NCI-H2171 treated with DMSO at 0.1 percent for 48 hours (cell line): ENCODE results near the gene GSK3A.

ENCODE experiments used
- DNase-seq: peaks from one replicate; lab custom pipeline; 2025; lab: John Stamatoyannopoulos, UW

GSK3A gene

DNA sequence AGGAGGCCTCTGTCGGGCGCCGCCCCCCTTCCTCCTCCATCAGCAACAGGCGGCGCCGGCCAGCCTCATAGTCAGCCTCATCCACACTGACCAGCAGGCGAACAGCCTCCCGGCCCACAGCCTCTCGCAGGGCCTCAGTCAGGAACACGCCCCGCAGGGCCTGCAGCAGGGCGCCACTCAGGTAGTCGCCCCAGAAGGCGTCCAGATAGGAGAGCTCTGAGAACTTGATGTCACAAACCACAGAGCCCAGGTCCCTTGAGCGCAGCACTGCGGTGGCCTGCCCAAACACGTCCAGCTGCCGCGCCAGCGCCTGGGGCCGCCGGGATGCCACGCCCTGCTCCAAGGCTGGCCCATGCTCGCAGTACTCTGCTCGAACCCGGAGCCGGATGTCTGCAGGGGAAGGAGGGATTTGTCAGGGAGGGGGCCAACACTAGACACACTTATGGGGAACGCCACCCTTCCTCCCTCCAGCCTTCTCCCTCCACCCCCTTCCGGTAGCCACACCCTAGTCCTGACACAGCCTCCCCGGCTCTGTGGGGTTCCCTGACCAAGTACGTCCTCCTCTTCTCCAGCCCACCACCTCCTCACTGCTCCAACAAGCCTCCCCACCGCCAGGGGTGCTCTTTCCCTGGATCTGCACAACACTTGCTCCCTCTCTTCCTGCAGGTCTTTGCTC, 42.8 kb downstream of the GSK3A start:
- DNase-seq = peak; percentile 70

DNA sequence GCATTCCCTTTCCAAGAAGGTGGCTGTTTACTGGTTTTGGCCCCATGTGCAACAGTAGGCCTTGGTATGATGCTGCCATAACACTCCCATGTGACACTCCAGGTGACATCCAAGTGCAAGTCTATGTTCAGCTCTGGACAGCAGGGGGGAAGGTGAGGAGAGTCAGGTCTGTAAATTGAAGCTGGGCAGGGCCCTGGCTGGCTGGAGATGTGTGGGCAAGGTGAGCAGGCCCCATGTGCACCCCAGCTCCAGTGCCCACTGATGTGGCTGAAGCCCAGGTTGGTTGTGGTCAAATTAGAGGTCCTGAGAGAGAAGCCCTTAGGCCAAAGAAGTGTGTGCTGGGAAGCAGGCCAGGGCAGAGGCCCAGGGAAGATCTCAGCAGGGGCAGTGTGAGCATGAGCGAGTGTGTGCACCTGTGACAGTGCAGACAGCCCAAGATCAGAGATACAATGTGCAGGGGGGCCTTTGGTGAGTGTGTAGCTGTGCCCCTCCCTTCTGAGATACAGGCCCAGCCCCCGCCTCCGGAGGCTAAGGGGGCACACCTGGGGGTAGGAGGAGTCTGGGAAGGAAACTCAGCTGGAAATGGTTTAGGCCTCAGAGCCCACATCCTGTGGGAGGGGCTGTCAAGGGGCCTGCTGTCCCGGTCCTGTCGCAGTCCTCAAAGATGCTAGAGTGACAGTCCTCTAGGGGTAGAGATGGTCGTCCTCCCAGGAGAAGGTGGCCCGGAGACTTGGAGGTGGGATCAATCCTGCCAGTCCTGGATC, 43.5 kb downstream of the GSK3A start:
- no peak for DNase-seq

DNA sequence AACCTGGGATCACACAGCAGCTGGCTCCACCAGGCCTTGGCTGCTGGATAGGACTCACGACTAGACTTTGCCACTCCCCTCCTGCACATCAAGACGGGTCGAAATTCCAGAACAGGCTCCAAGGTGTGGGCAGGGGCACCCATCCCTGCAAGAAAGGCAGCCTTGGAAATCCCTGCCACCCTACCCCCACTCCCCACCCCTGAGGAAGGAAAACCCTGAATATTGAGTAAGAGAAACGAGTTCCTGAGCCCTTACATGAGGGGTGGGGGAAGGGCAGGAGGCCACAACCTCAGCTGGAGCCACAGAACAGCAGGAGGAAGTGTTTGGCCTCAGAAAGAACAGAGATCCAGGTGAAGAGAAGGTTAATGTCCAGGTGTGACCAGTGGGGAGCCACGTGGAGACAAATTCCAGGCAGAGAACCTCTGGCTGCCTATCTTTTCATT, 45.0 kb downstream of the GSK3A start:
- no peak for DNase-seq

DNA sequence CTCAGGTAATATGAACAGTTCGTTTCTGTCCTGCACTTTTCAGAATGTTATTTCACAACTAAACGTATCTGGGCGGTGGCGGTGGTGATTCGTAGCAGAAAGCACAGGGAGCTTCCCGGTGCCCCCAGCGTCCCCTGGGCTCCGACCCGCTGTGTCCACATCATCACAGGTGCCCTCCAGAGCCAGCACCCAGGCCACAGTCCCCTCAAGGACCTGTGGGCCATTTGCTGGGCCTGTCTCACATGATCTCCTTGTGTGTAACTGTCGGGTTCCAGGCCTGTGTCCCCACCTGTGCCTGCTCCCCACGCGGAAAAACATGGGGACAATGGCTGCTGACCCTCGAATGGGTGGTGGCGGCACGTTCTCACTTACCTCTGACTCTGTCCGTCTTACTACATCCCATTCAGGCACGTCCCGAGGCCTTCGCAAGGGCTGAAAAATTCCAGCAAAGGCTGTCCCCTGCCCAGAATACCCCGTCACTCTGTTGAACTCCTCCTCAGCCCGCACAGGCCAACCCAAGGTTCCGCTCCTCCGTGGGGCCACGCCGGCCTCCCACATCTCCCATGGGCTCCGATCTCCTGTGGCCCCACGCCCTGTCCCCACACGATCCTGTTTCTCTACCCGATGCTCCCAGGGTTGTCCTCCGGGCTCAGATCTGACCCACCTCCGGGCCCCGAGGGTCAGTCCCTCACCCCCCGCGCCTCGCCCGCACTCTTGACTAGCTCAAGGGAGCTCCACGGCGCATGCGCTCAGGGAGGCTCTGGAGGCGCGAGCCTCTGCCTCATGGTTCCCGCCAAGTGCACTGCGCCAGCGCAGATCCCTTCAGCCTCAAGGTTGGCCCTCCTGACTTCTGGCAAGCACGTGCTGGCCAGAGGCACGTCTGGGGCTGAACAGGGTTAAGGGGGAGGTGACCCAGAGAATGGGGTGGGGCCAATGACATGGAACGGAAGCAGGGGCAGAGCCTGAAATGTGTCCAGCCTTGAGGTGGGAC, 46.1 kb downstream of the GSK3A start:
- DNase-seq = no peak

GRCh38 chr19:42193706-42194105, 48.7 kb downstream of the GSK3A start:
- DNase-seq = no peak

DNA sequence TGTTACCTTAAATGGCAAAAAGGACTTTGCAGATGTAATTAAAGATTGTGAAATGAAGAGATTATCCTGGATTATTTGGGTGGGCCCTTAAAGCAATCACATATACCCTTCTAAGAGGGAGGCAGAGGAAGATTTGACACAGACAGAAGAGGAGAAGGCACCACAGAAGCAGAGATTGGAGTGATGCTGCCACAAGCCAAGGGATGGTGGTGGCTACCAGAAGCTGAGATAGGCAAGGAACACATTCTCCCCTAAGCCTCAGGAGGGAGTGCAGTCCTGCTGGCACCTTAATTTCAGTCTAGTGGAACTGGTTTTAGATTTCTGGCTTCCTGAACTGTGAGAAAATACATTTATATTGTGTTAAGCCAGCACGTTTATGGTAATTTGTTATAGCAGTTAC, 49.1 kb downstream of the GSK3A start:
- DNase-seq = no peak

- no peak for DNase-seq
Observed at GRCh38 chr19:42191855-42192254, 50.5 kb downstream of the GSK3A start.

- DNase-seq = peak; percentile 24
Observed at GRCh38 chr19:42191330-42191729, 51.1 kb downstream of the GSK3A start.

- no peak for DNase-seq
Observed at GRCh38 chr19:42189133-42189532, 53.3 kb downstream of the GSK3A start.

GRCh38 chr19:42188665-42189064, 53.7 kb downstream of the GSK3A start:
- no peak for DNase-seq

DNA sequence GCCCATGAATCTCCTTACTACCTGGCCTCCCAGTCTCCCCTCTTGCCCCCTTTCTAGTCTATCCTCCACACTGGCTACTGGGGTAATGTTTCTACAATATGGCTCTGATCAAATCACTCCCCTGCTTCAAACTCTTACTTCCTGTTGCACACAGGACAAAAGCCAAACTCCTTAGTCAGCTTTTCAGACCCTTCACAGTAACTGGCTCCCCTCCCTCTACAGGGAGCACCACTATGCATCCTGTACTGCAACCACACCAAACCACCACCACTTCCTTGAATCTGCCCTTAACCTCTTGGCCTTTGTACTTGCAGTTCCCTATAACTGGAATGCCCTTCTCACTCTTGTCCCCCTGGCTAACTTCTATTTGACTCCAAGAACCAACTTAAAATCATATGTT, 57.1 kb downstream of the GSK3A start:
- no peak for DNase-seq

- peak; percentile 33 for DNase-seq
Observed at GRCh38 chr19:42184401-42184861, 58.0 kb downstream of the GSK3A start.
